ENCODE results near the gene EDARADD.

DNA sequence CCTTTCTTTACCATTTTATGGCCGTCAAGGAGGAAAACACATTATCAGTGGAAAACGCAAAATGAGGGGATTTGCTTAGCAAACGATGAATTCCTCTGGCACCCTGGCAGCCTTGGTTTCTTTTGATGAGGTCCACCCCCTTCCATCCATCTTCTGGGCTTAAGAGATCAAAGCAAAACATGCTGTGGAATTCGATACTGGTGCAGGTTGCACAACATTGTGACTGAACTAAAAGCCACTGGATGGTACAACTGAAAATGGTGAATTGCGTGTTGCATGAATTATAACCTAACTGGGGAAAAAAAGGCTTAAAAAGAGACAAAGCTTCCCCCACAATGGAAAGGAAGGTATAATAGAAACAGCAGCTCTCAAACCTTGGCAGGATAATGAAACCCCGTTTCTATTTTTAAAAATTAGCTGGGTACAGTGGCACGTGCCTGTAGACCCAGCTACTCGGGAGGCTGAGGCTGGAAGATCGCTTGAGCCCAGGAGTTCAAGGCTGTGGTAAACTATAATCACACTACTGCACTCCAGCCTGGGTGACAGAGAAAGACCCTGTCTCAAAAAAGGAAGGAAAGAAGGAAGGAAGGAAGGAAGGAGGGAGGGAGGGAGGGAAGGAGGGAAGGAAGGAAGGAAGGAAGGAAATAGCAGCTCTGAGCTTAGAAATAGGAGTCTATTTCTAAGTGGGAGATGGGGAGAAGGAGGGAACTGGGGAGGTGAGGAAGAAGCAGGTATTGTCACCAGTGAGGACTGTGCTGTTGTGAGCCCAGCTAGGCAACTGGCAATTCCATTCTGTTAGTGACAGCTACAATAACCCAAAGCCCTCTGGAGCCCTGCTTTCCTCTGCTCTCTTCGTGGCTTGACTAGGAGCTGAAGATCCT lies 100.7 kb downstream of the EDARADD start:
- TF ChIP-seq POLR2A (IDR thresholded peaks at IDR 0.05; ENCODE audit: control extremely low read depth in 1 of 2, low read depth in 2 of 2, low read length in 2 of 2), result no peak
- peak; percentile 48; the same call in 1 of the 2 replicates for TF ChIP-seq CEBPB (IDR thresholded peaks at IDR 0.05; ENCODE audit: low read depth, low read length)
- TF ChIP-seq, protein P1, sequence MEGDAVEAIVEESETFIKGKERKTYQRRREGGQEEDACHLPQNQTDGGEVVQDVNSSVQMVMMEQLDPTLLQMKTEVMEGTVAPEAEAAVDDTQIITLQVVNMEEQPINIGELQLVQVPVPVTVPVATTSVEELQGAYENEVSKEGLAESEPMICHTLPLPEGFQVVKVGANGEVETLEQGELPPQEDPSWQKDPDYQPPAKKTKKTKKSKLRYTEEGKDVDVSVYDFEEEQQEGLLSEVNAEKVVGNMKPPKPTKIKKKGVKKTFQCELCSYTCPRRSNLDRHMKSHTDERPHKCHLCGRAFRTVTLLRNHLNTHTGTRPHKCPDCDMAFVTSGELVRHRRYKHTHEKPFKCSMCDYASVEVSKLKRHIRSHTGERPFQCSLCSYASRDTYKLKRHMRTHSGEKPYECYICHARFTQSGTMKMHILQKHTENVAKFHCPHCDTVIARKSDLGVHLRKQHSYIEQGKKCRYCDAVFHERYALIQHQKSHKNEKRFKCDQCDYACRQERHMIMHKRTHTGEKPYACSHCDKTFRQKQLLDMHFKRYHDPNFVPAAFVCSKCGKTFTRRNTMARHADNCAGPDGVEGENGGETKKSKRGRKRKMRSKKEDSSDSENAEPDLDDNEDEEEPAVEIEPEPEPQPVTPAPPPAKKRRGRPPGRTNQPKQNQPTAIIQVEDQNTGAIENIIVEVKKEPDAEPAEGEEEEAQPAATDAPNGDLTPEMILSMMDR (IDR thresholded peaks at IDR 0.05; ENCODE audit: control extremely low read depth in 1 of 3, insufficient read depth in 1 of 3, low read depth in 1 of 3, low read length in 3 of 3), result no peak
- TF ChIP-seq EGR1 (IDR thresholded peaks at IDR 0.05; ENCODE audit: borderline replicate concordance, low read depth, low read length), result no peak
- TF ChIP-seq CHD1 (IDR thresholded peaks at IDR 0.05; ENCODE audit: low read depth, low read length), result no peak
- TF ChIP-seq SRF (IDR thresholded peaks at IDR 0.05; ENCODE audit: low read depth, low read length), result no peak
- TF ChIP-seq EZH2 (IDR thresholded peaks at IDR 0.05; ENCODE audit: low read depth, low read length, severe bottlenecking), result no peak
